Measurements from ENCODE around the gene MYNN. TPM values are rescaled to one million over a fixed set of nuclear protein-coding genes. Genes with fewer than 3 reads are reported as not detected.

Gene MYNN
- polyA plus RNA-seq, 4 donors: 7.5 to 17.5 (median 10.9) TPM

DNA sequence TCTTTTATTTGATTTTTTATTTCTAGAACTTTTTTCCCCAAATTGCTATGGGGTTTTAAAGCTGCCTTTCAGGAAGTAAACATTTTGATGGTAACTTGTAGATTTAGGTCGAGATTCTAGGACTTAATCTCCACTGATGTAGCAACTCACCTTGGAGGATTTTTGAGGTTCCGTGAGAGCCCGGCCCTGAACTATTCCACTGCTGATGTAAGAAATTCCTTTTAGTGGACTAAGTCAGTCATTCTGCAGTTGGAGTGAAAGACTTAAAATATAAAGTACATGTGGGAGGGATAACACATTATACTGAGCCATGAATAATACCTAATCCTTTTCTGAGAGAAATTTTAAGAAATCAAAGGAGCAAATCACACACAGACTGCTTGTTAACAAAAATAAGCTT is 52.1 kb downstream of the MYNN start:
- Histone ChIP-seq H3K9me3 (ENCODE audit: control insufficient read depth in 2 of 2, insufficient read depth in 1 of 2, low read depth in 1 of 2, low read length in 1 of 2) (no peaks in the 10 kb centered on the region), H3K27me3 (ENCODE audit: control insufficient read depth in 3 of 3, insufficient read depth in 3 of 3, low read length in 3 of 3) (peaks cover 0 to 3% (median 0%) of the 10 kb centered on the region in 3 donors), H3K27ac (ENCODE audit: low read depth in 1 of 3, low read length in 2 of 3) (no peak overlapping the region), H3K4me3 (ENCODE audit: low read depth in 1 of 3, low read length in 3 of 3) (no peak overlapping the region), H3K4me1 (ENCODE audit: control insufficient read depth in 3 of 3, insufficient read depth in 2 of 3, low read depth in 1 of 3, low read length in 2 of 3) (no peaks in the 10 kb centered on the region), H3K36me3 (ENCODE audit: control insufficient read depth in 3 of 3, insufficient read depth in 2 of 3, low read depth in 1 of 3, low read length in 3 of 3) (no peaks in the 10 kb centered on the region)
- FAIRE-seq (no peak), DNase-seq (no peak)
- 78 to 87% (median 82%) methylated on average over 3 of the region's 3 CpGs for WGBS, 3 donors

DNA sequence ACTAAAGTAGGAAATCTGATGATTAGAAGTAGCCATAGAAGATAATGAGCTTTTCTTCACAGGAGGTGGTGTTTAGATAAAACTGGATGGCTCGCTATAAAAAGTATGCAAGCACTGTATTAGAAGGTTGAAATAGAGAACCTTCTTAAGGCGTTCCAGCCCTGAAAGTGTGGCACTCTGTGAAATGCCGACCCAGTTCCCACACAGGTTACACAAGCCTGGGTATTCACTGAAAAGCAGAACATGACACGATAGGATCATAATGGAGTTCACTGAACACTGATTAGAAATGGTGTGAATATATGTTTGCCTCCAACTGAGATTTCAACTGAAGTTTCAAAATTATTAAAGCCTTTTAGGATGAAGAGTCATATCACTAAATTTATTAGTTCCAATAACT is 54.5 kb downstream of the MYNN start:
- Histone ChIP-seq H3K36me3 (ENCODE audit: control insufficient read depth in 3 of 3, insufficient read depth in 2 of 3, low read depth in 1 of 3, low read length in 3 of 3) (no peaks in the 10 kb centered on the region), H3K4me1 (ENCODE audit: control insufficient read depth in 3 of 3, insufficient read depth in 2 of 3, low read depth in 1 of 3, low read length in 2 of 3) (no peaks in the 10 kb centered on the region), H3K4me3 (ENCODE audit: low read depth in 1 of 3, low read length in 3 of 3) (no peak overlapping the region), H3K9me3 (ENCODE audit: control insufficient read depth in 2 of 2, insufficient read depth in 1 of 2, low read depth in 1 of 2, low read length in 1 of 2) (no peaks in the 10 kb centered on the region), H3K27me3 (ENCODE audit: control insufficient read depth in 3 of 3, insufficient read depth in 3 of 3, low read length in 3 of 3) (peaks cover 0 to under 1% (median 0%) of the 10 kb centered on the region in 3 donors), H3K27ac (ENCODE audit: low read depth in 1 of 3, low read length in 2 of 3) (no peak overlapping the region)
- FAIRE-seq: no peak
- DNase-seq: no peak
- WGBS, 3 donors: 77 to 92% (median 92%) methylated on average over 4 of the region's 4 CpGs

DNA sequence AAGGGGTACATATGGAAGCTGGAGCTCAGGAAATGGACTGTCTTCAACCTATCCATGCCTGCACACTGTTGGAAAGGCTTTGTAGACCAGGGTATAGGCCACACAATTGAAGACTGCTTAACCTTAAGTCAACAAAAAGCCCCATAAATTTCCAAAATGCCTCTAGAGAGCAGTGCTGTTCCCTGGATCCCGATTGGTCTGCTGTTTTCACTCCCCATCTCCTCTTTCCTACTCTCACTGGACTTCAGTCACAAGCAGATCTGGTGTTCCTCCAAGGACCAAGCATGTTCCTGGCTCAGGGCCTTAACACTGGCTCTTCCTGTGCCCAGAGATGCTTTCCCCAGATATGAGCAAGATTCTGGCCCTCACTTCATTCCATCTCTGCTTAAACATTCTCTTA is 62.3 kb downstream of the MYNN start:
- H3K27ac ChIP-seq (ENCODE audit: low read depth in 1 of 3, low read length in 2 of 3): no peak overlapping the region

DNA sequence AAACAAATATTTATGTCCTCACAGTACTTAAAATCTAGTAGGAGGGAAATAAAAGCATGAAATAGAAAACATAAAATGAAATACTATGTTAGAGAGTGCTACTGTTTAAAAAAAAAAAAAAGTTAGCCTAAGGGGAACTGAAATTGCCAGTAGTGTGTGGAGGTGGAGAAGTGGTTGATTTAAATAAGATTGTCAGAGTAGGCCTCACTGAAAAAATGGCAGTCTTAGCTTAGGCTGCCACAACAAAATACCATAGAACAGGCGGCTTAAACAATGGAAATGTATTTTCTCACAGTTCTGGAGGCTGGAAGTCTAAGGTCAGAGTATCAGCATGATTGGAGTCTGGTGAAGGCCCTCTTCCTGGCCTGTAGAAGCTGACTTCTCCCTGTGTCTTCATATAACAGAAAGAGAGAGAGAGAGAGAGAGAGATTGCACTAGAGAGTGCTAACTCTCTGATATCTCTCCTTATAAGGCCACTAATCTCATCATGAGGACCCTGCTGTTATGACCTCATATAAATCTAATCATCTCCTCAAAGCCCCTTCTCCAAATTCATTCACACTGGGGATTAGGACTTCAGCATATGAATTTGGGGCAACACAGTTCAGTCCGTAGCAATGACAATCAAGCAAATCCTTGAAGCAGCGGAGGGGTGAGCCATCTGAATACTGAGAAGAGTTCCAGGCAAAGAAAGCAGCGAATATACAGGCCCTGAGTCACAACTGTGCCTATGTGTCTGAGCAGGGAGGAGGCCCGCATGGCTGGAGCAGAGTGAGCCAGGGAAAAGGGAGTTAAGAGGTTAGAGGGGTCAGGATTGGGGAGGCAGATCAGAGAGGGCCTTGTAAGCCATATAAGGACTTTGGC is 63.1 kb downstream of the MYNN start:
- Histone ChIP-seq H3K4me3 (ENCODE audit: low read depth in 1 of 3, low read length in 3 of 3) (no peak overlapping the region), H3K36me3 (ENCODE audit: control insufficient read depth in 3 of 3, insufficient read depth in 2 of 3, low read depth in 1 of 3, low read length in 3 of 3) (no peaks in the 10 kb centered on the region), H3K27ac (ENCODE audit: low read depth in 1 of 3, low read length in 2 of 3) (no peak overlapping the region), H3K27me3 (ENCODE audit: control insufficient read depth in 3 of 3, insufficient read depth in 3 of 3, low read length in 3 of 3) (no peaks in the 10 kb centered on the region), H3K9me3 (ENCODE audit: control insufficient read depth in 2 of 2, insufficient read depth in 1 of 2, low read depth in 1 of 2, low read length in 1 of 2) (no peaks in the 10 kb centered on the region), H3K4me1 (ENCODE audit: control insufficient read depth in 3 of 3, insufficient read depth in 2 of 3, low read depth in 1 of 3, low read length in 2 of 3) (no peaks in the 10 kb centered on the region)
- 76 to 97% (median 89%) methylated on average over 5 of the region's 5 CpGs for WGBS, 3 donors
- FAIRE-seq (no peak), DNase-seq (no peak)

More for the DNA sequence above, 62.3 kb downstream of the MYNN start:
- Histone ChIP-seq H3K36me3 (ENCODE audit: control insufficient read depth in 3 of 3, insufficient read depth in 2 of 3, low read depth in 1 of 3, low read length in 3 of 3) (no peaks in the 10 kb centered on the region), H3K4me3 (ENCODE audit: low read depth in 1 of 3, low read length in 3 of 3) (no peak overlapping the region), H3K4me1 (ENCODE audit: control insufficient read depth in 3 of 3, insufficient read depth in 2 of 3, low read depth in 1 of 3, low read length in 2 of 3) (no peaks in the 10 kb centered on the region), H3K27me3 (ENCODE audit: control insufficient read depth in 3 of 3, insufficient read depth in 3 of 3, low read length in 3 of 3) (no peaks in the 10 kb centered on the region), H3K9me3 (ENCODE audit: control insufficient read depth in 2 of 2, insufficient read depth in 1 of 2, low read depth in 1 of 2, low read length in 1 of 2) (no peaks in the 10 kb centered on the region)
- FAIRE-seq: no peak
- WGBS, 3 donors: 12 to 45% (median 30%) methylated on average over 1 of the region's 1 CpG
- DNase-seq: no peak

DNA sequence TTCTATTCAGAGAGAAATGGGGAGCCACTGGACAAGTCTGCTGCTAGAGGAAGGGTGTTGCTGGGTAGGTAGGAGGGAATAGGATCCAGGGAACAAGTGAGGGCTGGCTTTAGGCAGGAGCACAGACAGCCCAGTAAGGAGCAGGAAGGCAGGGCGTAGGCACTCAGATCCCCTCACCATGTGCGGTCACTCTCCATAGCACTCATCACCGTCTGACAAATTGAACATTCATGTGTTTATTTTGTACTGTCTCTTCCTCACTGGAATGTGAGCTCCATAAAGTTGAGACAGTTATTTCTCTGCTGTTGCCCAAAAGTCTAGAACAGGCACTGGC is 63.7 kb downstream of the MYNN start:
- Histone ChIP-seq H3K4me1 (ENCODE audit: control insufficient read depth in 3 of 3, insufficient read depth in 2 of 3, low read depth in 1 of 3, low read length in 2 of 3) (no peaks in the 10 kb centered on the region), H3K9me3 (ENCODE audit: control insufficient read depth in 2 of 2, insufficient read depth in 1 of 2, low read depth in 1 of 2, low read length in 1 of 2) (no peaks in the 10 kb centered on the region), H3K36me3 (ENCODE audit: control insufficient read depth in 3 of 3, insufficient read depth in 2 of 3, low read depth in 1 of 3, low read length in 3 of 3) (no peaks in the 10 kb centered on the region), H3K27me3 (ENCODE audit: control insufficient read depth in 3 of 3, insufficient read depth in 3 of 3, low read length in 3 of 3) (no peaks in the 10 kb centered on the region), H3K4me3 (ENCODE audit: low read depth in 1 of 3, low read length in 3 of 3) (no peak overlapping the region), H3K27ac (ENCODE audit: low read depth in 1 of 3, low read length in 2 of 3) (no peak overlapping the region)
- WGBS, 3 donors: 80 to 100% (median 91%) methylated on average over 3 of the region's 3 CpGs
- FAIRE-seq (no peak), DNase-seq (no peak)

DNA sequence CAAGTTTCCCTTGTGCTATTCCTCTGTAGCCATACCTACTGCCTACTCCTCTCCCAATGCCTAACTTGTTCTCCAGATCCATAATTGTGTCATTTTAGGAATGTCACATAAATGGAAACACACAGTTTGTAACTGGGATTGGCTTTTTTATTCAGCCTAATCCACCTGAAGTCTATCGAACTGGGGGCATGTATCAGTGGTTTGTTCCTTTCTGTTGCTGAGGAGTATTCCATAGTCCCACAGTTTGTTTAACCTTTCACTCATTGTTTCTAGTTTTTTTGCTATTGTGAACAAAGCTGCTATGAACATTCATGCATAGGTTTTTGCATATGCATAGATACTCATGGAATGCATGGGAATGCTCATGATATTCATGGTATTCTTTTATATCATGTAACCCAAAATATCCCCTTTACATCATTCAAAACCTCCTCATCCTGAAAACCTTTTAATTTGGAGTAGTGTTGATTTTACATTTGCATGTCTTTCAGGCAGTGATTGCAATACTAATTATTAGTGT is 65.4 kb downstream of the MYNN start:
- no peak for FAIRE-seq
- 94 to 100% (median 100%) methylated on average over 1 of the region's 1 CpG for WGBS, 3 donors

More for the DNA sequence above, 65.4 kb downstream of the MYNN start:
- no peaks in the 10 kb centered on the region for H3K4me1 ChIP-seq (ENCODE audit: control insufficient read depth in 3 of 3, insufficient read depth in 2 of 3, low read depth in 1 of 3, low read length in 2 of 3)
- no peak overlapping the region for H3K27ac ChIP-seq (ENCODE audit: low read depth in 1 of 3, low read length in 2 of 3)
- no peak overlapping the region for H3K4me3 ChIP-seq (ENCODE audit: low read depth in 1 of 3, low read length in 3 of 3)
- H3K9me3 ChIP-seq (ENCODE audit: control insufficient read depth in 2 of 2, insufficient read depth in 1 of 2, low read depth in 1 of 2, low read length in 1 of 2): peaks cover 0 to 4% of the 10 kb centered on the region in 2 donors
- H3K27me3 ChIP-seq (ENCODE audit: control insufficient read depth in 3 of 3, insufficient read depth in 3 of 3, low read length in 3 of 3): no peaks in the 10 kb centered on the region
- DNase-seq: no peak
- peaks cover 0 to 2% (median 0%) of the 10 kb centered on the region in 3 donors for H3K36me3 ChIP-seq (ENCODE audit: control insufficient read depth in 3 of 3, insufficient read depth in 2 of 3, low read depth in 1 of 3, low read length in 3 of 3)

Other genes starting within 250 kb of the MYNN start
- gene MECOM, start 109.7 kb upstream of the MYNN start, polyA plus RNA-seq: 10 to 100 TPM; 11.1 to 29.2 (median 24.7) TPM
- under 1 TPM in 2 of 4 donors, not detected in 2; 0.48 to 0.87 TPM for gene TERC, start 8.3 kb upstream of the MYNN start, polyA plus RNA-seq
- 10 to 100 TPM in 1 of 4 donors, 1 to 10 TPM in 3; 1.3 to 13.6 (median 1.7) TPM for gene ACTRT3, start 3.8 kb upstream of the MYNN start, polyA plus RNA-seq
- gene LRRIQ4, start 39.5 kb downstream of the MYNN start, polyA plus RNA-seq: under 1 TPM in 1 of 4 donors, not detected in 3; 0.13 TPM
- 1 to 10 TPM in 2 of 4 donors, under 1 TPM in 1, not detected in 1; 0.94 to 2.2 (median 1.2) TPM for gene LRRC34, start 39.5 kb downstream of the MYNN start, polyA plus RNA-seq
- gene LRRC31, start 96.5 kb downstream of the MYNN start, polyA plus RNA-seq: 10 to 100 TPM in 2 of 4 donors, 1 to 10 TPM in 2; 6.8 to 26.4 (median 14.6) TPM
- not detected for gene SAMD7, start 138.2 kb downstream of the MYNN start, polyA plus RNA-seq
- 10 to 100 TPM; 38.7 to 96.7 (median 60.1) TPM for gene SEC62, start 193.4 kb downstream of the MYNN start, polyA plus RNA-seq